Osteoblast (primary cell): ENCODE data around the gene DUSP19. TPM values are rescaled to one million over a fixed set of nuclear protein-coding genes. Genes with fewer than 3 reads are reported as not detected.

Experiments used
- DNase-seq: peaks from one replicate; pipeline ENCODE4 v3.0.0; 2011; ENCODE audit warnings: low spot score, mixed read lengths; ENCODE audit not compliant: insufficient read length; ENCODE audit errors: missing footprints
- H2AFZ ChIP-seq: 2 replicates; pipeline ENCODE4 v1.6.0; 2011; ENCODE audit warnings: mild to moderate bottlenecking, low read length
- H3K27ac ChIP-seq: 2 replicates; pipeline ENCODE4 v1.5.1; 2011; ENCODE audit warnings: mild to moderate bottlenecking, low read depth, low read length, moderate library complexity
- H3K27me3 ChIP-seq: 2 replicates; pipeline ENCODE4 v1.6.0; 2012; ENCODE audit warnings: mild to moderate bottlenecking, control low read depth, inconsistent platforms, low read length, moderate library complexity; ENCODE audit not compliant: insufficient read depth
- H3K36me3 ChIP-seq: 2 replicates; pipeline ENCODE4 v1.5.1; 2011; ENCODE audit warnings: mild to moderate bottlenecking, low read length, control low read depth, moderate library complexity; ENCODE audit not compliant: insufficient read depth
- H3K4me1 ChIP-seq: 2 replicates; pipeline ENCODE4 v1.5.1; 2011; ENCODE audit warnings: mild to moderate bottlenecking, low read length, control low read depth, moderate library complexity; ENCODE audit not compliant: insufficient read depth
- H3K4me2 ChIP-seq: 2 replicates; pipeline ENCODE4 v1.6.0; 2011; ENCODE audit warnings: mild to moderate bottlenecking, low read length; ENCODE audit not compliant: insufficient read depth
- H3K4me3 ChIP-seq: fragments of 200-600 bp; sonication (generic); 3 replicates; pipeline ENCODE4 v1.5.1; 2012; ENCODE audit warnings: mild to moderate bottlenecking, low read length, inconsistent platforms; ENCODE audit not compliant: insufficient read depth
- H3K79me2 ChIP-seq: 2 replicates; pipeline ENCODE4 v1.6.0; 2012; ENCODE audit warnings: mild to moderate bottlenecking, low read length, control low read depth, inconsistent platforms; ENCODE audit not compliant: insufficient read depth
- H3K9me3 ChIP-seq: 2 replicates; pipeline ENCODE4 v1.5.1; 2011; ENCODE audit warnings: low read depth, low read length, control low read depth
- H4K20me1 ChIP-seq: 2 replicates; pipeline ENCODE4 v1.6.0; 2012; ENCODE audit warnings: mild to moderate bottlenecking, low read length, control low read depth; ENCODE audit not compliant: insufficient read depth
- CTCF ChIP-seq: IDR thresholded peaks from 2 replicates; pipeline ENCODE4 v1.5.1; 2011; ENCODE audit warnings: mild to moderate bottlenecking, low read depth, low read length, moderate library complexity; ENCODE audit errors: extremely low read depth
- total RNA-seq: library from RNA; depleted of rRNA; stranded (reverse); fragments of >200 nt; gene quantifications from 2 replicates; pipeline ENCODE4 v1.2.3, GENCODE V29; 2012

Gene DUSP19
- total RNA-seq, 1 donor: 2.9 TPM

- Histone ChIP-seq H4K20me1 (peaks cover 54% of the 10 kb centered on the region), H3K27me3 (no peaks in the 10 kb centered on the region), H3K27ac (peak overlapping the region; percentile 90), H2AFZ (no peak overlapping the region), H3K79me2 (peaks cover 82% of the 10 kb centered on the region), H3K36me3 (no peaks in the 10 kb centered on the region), H3K4me3 (no peak overlapping the region), H3K4me2 (peak overlapping the region; percentile 90), H3K9me3 (no peaks in the 10 kb centered on the region), H3K4me1 (peaks cover 27% of the 10 kb centered on the region)
- TF ChIP-seq CTCF: no peak
- DNase-seq: no peak
Measured at GRCh38 chr2:183034806-183035205, 43.7 kb upstream of the DUSP19 start.

GRCh38 chr2:183035298-183035953 lies 43.1 kb upstream of the DUSP19 start:
- no peak overlapping the region for H2AFZ ChIP-seq
- no peaks in the 10 kb centered on the region for H3K9me3 ChIP-seq
- H3K36me3 ChIP-seq: no peaks in the 10 kb centered on the region
- H4K20me1 ChIP-seq: peaks cover 51% of the 10 kb centered on the region
- H3K27me3 ChIP-seq: no peaks in the 10 kb centered on the region
- TF ChIP-seq CTCF: no peak
- H3K27ac ChIP-seq: peak overlapping the region; percentile 90
- H3K4me3 ChIP-seq: peak overlapping the region; percentile 88
- peak overlapping the region; percentile 90 for H3K4me2 ChIP-seq
- peaks cover 27% of the 10 kb centered on the region for H3K4me1 ChIP-seq
- DNase-seq: peak; percentile 57
- peaks cover 76% of the 10 kb centered on the region for H3K79me2 ChIP-seq

GRCh38 chr2:183035954-183036669 lies 42.4 kb upstream of the DUSP19 start:
- TF ChIP-seq CTCF: no peak
- no peak for DNase-seq

GRCh38 chr2:183037074-183037552 lies 41.4 kb upstream of the DUSP19 start:
- peak overlapping the region; percentile 88 for H3K4me3 ChIP-seq
- peak overlapping the region; percentile 90 for H3K27ac ChIP-seq
- no peaks in the 10 kb centered on the region for H3K9me3 ChIP-seq
- no peak for TF ChIP-seq CTCF
- H4K20me1 ChIP-seq: peaks cover 42% of the 10 kb centered on the region
- H3K4me2 ChIP-seq: peak overlapping the region; percentile 90
- peak; percentile 62 for DNase-seq
- H3K27me3 ChIP-seq: peaks cover 10% of the 10 kb centered on the region
- H3K36me3 ChIP-seq: no peaks in the 10 kb centered on the region
- H3K79me2 ChIP-seq: peaks cover 59% of the 10 kb centered on the region
- H3K4me1 ChIP-seq: peaks cover 27% of the 10 kb centered on the region
- peak overlapping the region; percentile 56 for H2AFZ ChIP-seq

More at GRCh38 chr2:183035954-183036669, 42.4 kb upstream of the DUSP19 start:
- Histone ChIP-seq H2AFZ (no peak overlapping the region), H3K4me1 (peaks cover 27% of the 10 kb centered on the region), H3K4me3 (peak overlapping the region; percentile 88), H3K36me3 (no peaks in the 10 kb centered on the region), H3K9me3 (no peaks in the 10 kb centered on the region), H3K4me2 (peak overlapping the region; percentile 90), H4K20me1 (peaks cover 51% of the 10 kb centered on the region), H3K27ac (peak overlapping the region; percentile 90), H3K79me2 (peaks cover 69% of the 10 kb centered on the region), H3K27me3 (peaks cover 2% of the 10 kb centered on the region)
